ENCODE results near the gene DEFB108B. TPM values are rescaled to one million over a fixed set of nuclear protein-coding genes. Genes with fewer than 3 reads are reported as not detected.
"Not testable (repeated sequence)": the region's sequence is repeated elsewhere in the genome, so short reads cannot be mapped to it uniquely, and the experiment has no call there.

The DEFB108B gene
- total and polyA plus RNA-seq, 2 experiments from 2014 or later = not detected

DNA sequence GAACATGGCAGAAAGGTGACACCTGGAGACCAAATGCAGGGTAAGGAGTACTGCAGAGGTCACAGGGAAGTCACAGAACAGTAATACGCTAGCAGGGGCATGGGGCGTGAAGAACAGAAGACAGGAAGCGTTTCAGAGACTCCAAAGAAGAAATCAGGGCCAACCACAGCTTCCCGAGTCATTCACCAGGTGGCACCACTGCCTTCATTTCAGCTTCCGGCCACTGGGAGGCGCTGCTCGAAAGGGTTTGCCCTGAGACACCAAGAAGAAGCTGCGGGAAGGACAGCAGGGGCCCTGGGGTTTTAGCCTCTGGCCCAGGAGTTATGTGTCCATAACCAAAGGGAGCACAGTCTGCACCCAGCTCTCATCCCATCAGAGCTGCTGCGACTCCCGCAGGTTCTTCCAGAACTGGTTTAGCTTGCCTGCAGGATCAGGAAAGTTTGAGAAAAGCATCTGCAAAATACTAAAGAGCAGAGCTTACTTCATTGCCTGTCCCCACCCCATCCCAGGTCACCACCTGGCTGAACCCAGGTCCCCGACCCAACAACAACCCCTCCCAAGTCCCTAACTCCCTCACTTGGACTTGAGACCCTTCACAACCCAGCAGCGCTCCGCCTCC lies 32.6 kb upstream of the DEFB108B start:
- not testable (repeated sequence) for H3K4me3 Mint-ChIP-seq; H3K27me3 ChIP-seq (ENCODE audit: insufficient read depth); H3K4me2 ChIP-seq; H3K4me1 ChIP-seq (ENCODE audit: insufficient read depth); H3K27me3 Mint-ChIP-seq (ENCODE audit: insufficient read depth, low read depth, poor library complexity); H3K27ac Mint-ChIP-seq; H2AFZ ChIP-seq; H3K9me3 Mint-ChIP-seq; H4K20me1 ChIP-seq (replicated peaks; ENCODE audit: insufficient read depth); H3K79me2 ChIP-seq (replicated peaks; ENCODE audit: insufficient read depth); H3K9me2 ChIP-seq (ENCODE audit: insufficient read depth); H3F3A ChIP-seq (replicated peaks; ENCODE audit: low read depth); H3K36me3 ChIP-seq (ENCODE audit: insufficient read depth); ATAC-seq; H3K27ac ChIP-seq (ENCODE audit: low read depth); H3K4me3 ChIP-seq; H3K4me1 Mint-ChIP-seq
- peak; percentile 89 for DNase-seq (ENCODE audit: low spot score)
- H3K36me3 Mint-ChIP-seq (ENCODE audit: low read depth) = peaks cover 21% of the 10 kb centered on the region; the same call in 2 of the 3 replicates
- TF ChIP-seq, protein P1, sequence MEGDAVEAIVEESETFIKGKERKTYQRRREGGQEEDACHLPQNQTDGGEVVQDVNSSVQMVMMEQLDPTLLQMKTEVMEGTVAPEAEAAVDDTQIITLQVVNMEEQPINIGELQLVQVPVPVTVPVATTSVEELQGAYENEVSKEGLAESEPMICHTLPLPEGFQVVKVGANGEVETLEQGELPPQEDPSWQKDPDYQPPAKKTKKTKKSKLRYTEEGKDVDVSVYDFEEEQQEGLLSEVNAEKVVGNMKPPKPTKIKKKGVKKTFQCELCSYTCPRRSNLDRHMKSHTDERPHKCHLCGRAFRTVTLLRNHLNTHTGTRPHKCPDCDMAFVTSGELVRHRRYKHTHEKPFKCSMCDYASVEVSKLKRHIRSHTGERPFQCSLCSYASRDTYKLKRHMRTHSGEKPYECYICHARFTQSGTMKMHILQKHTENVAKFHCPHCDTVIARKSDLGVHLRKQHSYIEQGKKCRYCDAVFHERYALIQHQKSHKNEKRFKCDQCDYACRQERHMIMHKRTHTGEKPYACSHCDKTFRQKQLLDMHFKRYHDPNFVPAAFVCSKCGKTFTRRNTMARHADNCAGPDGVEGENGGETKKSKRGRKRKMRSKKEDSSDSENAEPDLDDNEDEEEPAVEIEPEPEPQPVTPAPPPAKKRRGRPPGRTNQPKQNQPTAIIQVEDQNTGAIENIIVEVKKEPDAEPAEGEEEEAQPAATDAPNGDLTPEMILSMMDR (conservative IDR thresholded peaks at IDR 0.05; ENCODE audit: low read depth in 2 of 2) = peak; percentile 91 to 95

DNA sequence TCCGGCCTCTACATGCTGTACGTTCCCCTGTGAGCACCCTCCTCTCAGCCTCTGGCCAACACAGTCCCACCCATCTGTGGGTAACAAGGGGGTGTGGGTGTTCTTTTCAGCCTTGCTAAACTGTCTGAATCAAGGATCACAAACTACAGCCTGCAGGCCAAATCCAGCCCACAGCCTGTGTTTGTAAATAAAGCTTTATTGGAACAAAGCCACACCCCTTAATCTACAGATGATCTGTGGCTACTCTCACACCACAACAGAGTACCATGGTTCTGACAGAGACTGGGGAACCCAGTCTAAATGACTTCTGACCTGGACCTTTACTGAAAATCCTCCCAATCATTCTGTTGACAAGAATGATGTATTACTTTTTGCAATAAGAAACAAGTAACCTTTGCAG lies 32.0 kb upstream of the DEFB108B start:
- H3K4me2 ChIP-seq; H3K9me3 Mint-ChIP-seq; H3K36me3 ChIP-seq (ENCODE audit: insufficient read depth); H3K4me3 ChIP-seq; H2AFZ ChIP-seq; H3K4me3 Mint-ChIP-seq; H3K4me1 Mint-ChIP-seq; DNase-seq (ENCODE audit: low spot score); H3K27me3 ChIP-seq (ENCODE audit: insufficient read depth); H3K27ac ChIP-seq (ENCODE audit: low read depth); H3K27me3 Mint-ChIP-seq (ENCODE audit: insufficient read depth, low read depth, poor library complexity); H3F3A ChIP-seq (replicated peaks; ENCODE audit: low read depth); H3K79me2 ChIP-seq (replicated peaks; ENCODE audit: insufficient read depth); H3K9me2 ChIP-seq (ENCODE audit: insufficient read depth); ATAC-seq; H3K27ac Mint-ChIP-seq; H4K20me1 ChIP-seq (replicated peaks; ENCODE audit: insufficient read depth); H3K4me1 ChIP-seq (ENCODE audit: insufficient read depth): not testable (repeated sequence)
- peaks cover 21% of the 10 kb centered on the region; the same call in 2 of the 3 replicates for H3K36me3 Mint-ChIP-seq (ENCODE audit: low read depth)

DNA sequence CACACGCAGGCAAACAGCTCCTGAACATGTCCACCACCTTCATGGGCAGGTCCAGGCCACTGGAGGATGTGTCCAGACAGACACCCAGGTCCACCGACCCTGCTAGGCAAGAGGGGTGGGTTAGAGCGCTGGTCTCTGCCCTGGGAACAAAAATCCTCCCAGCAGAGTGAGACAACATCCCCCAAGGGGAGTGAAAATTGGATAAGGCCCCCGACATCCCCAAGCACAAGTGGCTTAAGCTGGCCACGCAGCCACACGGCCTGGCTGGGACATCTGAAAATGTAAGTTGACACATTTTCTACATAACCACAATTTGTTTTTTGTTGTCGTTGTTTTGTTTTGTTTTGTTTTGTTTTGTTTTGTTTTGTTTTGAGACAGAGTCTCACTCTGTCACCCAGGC lies 30.1 kb upstream of the DEFB108B start:
- not testable (repeated sequence) for H4K20me1 ChIP-seq (replicated peaks; ENCODE audit: insufficient read depth); H3K4me1 Mint-ChIP-seq; H2AFZ ChIP-seq; H3K4me3 ChIP-seq; H3K27me3 ChIP-seq (ENCODE audit: insufficient read depth); H3K79me2 ChIP-seq (replicated peaks; ENCODE audit: insufficient read depth); H3K4me3 Mint-ChIP-seq; H3K36me3 ChIP-seq (ENCODE audit: insufficient read depth); H3K27ac Mint-ChIP-seq; H3K9me2 ChIP-seq (ENCODE audit: insufficient read depth); H3K4me2 ChIP-seq; ATAC-seq; H3K27me3 Mint-ChIP-seq (ENCODE audit: insufficient read depth, low read depth, poor library complexity); H3K27ac ChIP-seq (ENCODE audit: low read depth); H3K4me1 ChIP-seq (ENCODE audit: insufficient read depth); DNase-seq (ENCODE audit: low spot score); H3F3A ChIP-seq (replicated peaks; ENCODE audit: low read depth); H3K9me3 Mint-ChIP-seq
- peaks cover 18% of the 10 kb centered on the region; the same call in 2 of the 3 replicates for H3K36me3 Mint-ChIP-seq (ENCODE audit: low read depth)

DNA sequence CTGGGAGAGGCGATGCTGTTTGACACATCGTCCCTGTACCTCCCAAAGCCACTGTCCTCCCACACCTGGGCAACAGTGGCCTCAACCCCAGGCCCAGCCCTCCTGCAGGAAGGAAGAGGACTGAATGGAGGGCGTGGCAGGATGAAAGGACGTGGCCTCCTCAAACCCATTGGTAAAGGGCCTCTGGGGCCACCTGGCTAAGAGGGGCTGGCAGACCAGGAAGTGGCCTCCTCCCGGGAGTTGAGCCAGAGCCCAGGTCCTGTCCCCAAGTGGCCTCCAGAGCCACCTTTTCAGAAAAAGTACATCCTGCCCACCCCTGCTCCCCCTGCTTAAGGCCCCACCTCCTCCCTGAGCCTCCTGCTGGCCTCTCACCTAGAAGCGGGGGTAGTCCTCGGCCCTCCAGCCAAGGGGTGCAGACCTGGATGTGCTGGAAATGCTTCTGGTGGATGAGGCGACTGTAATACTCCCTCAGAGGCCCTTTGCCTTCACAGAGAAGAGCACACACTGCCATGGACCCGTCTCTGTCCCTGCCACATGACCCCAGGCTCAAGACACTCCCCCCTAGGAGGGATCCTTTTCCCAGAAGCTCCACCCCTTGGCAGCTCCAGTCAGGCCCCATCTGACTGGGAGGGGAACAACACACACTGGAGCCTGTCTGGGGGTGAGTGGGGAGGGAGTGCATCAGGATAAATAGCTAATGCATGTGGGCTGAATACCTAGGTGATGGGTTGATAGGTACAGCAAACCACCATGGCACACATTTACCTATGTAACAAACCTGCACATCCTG lies 28.6 kb upstream of the DEFB108B start:
- H3K9me3 Mint-ChIP-seq; H3F3A ChIP-seq (replicated peaks; ENCODE audit: low read depth); H3K79me2 ChIP-seq (replicated peaks; ENCODE audit: insufficient read depth); H3K36me3 ChIP-seq (ENCODE audit: insufficient read depth); H3K4me3 ChIP-seq; H3K27me3 Mint-ChIP-seq (ENCODE audit: insufficient read depth, low read depth, poor library complexity); H3K27me3 ChIP-seq (ENCODE audit: insufficient read depth); H3K9me2 ChIP-seq (ENCODE audit: insufficient read depth); H3K4me1 Mint-ChIP-seq; H3K4me2 ChIP-seq; H3K4me3 Mint-ChIP-seq; H3K27ac ChIP-seq (ENCODE audit: low read depth); H4K20me1 ChIP-seq (replicated peaks; ENCODE audit: insufficient read depth); H2AFZ ChIP-seq; H3K4me1 ChIP-seq (ENCODE audit: insufficient read depth); H3K27ac Mint-ChIP-seq: not testable (repeated sequence)
- peaks cover 14% of the 10 kb centered on the region; the same call in 2 of the 3 replicates for H3K36me3 Mint-ChIP-seq (ENCODE audit: low read depth)
- ATAC-seq = peak; percentile 64
- peak; percentile 28 for DNase-seq (ENCODE audit: low spot score)

DNA sequence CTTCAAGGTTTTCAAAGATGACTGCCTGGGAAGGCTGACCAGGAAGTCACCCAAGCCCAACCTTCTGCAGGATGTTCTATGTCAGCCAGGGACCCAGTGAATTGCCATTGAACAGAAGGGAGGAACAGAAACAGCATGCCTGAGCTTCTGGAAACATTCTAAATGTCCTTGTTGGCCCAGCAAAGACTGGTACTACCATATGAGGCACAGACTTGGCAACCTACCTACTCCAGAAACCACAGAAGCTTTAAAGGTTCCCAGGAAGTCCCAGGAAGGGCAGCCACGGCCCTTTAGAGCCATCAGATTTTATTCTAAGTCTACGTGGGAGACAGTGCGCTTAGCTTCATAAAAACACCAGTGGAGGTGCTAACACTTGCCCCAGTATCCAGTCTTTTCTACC lies 20.5 kb upstream of the DEFB108B start:
- not testable (repeated sequence) for H3K27ac Mint-ChIP-seq; H3K9me3 Mint-ChIP-seq; H3F3A ChIP-seq (replicated peaks; ENCODE audit: low read depth); H3K79me2 ChIP-seq (replicated peaks; ENCODE audit: insufficient read depth); H4K20me1 ChIP-seq (replicated peaks; ENCODE audit: insufficient read depth); H3K4me3 ChIP-seq; H3K4me1 Mint-ChIP-seq; H3K4me2 ChIP-seq; H3K36me3 Mint-ChIP-seq (ENCODE audit: low read depth); H3K27ac ChIP-seq (ENCODE audit: low read depth); H3K9me2 ChIP-seq (ENCODE audit: insufficient read depth); H3K27me3 ChIP-seq (ENCODE audit: insufficient read depth); H3K36me3 ChIP-seq (ENCODE audit: insufficient read depth); H2AFZ ChIP-seq; H3K27me3 Mint-ChIP-seq (ENCODE audit: insufficient read depth, low read depth, poor library complexity); ATAC-seq; H3K4me1 ChIP-seq (ENCODE audit: insufficient read depth); DNase-seq (ENCODE audit: low spot score)
- H3K4me3 Mint-ChIP-seq = peak overlapping the region; percentile 58; the same call in 1 of the 3 replicates

Data from GM23338 (cell line).